ENCODE results near the gene NPR1.
"Not testable (repeated sequence)": the region's sequence is repeated elsewhere in the genome, so short reads cannot be mapped to it uniquely, and the experiment has no call there.

The NPR1 gene

GRCh38 chr1:153682730-153683129 lies 4.2 kb downstream of the NPR1 start:
- no peak for DNase-seq (ENCODE audit: low spot score)

GRCh38 chr1:153683854-153684253 lies 5.4 kb downstream of the NPR1 start:
- no peak for DNase-seq (ENCODE audit: low spot score)

- DNase-seq (ENCODE audit: low spot score) = no peak
These were observed 6.4 kb downstream of the NPR1 start for GRCh38 chr1:153684892-153685291.

- no peak for DNase-seq (ENCODE audit: low spot score)
These were observed 7.3 kb downstream of the NPR1 start for GRCh38 chr1:153685544-153686340.

- no peak for DNase-seq (ENCODE audit: low spot score)
These were observed 9.0 kb downstream of the NPR1 start for GRCh38 chr1:153687346-153688125.

- no peak for DNase-seq (ENCODE audit: low spot score)
These were observed 9.8 kb downstream of the NPR1 start for GRCh38 chr1:153688276-153688675.

- no peak for DNase-seq (ENCODE audit: low spot score)
These were observed 10.3 kb downstream of the NPR1 start for GRCh38 chr1:153688736-153689328.

GRCh38 chr1:153693466-153693865 lies 15.0 kb downstream of the NPR1 start:
- no peak for DNase-seq (ENCODE audit: low spot score)

- no peak for DNase-seq (ENCODE audit: low spot score)
These were observed 18.3 kb downstream of the NPR1 start for GRCh38 chr1:153696741-153697140.

- DNase-seq (ENCODE audit: low spot score) = peak; percentile 75
These were observed 18.9 kb downstream of the NPR1 start for GRCh38 chr1:153697191-153698019.

- DNase-seq (ENCODE audit: low spot score) = peak; percentile 50
These were observed 19.8 kb downstream of the NPR1 start for GRCh38 chr1:153698020-153698922.

- no peak for DNase-seq (ENCODE audit: low spot score)
These were observed 20.6 kb downstream of the NPR1 start for GRCh38 chr1:153698923-153699714.

GRCh38 chr1:153699768-153700167 lies 21.3 kb downstream of the NPR1 start:
- no peak for DNase-seq (ENCODE audit: low spot score)

GRCh38 chr1:153705484-153705883 lies 27.0 kb downstream of the NPR1 start:
- no peak for DNase-seq (ENCODE audit: low spot score)

GRCh38 chr1:153711026-153711425 lies 32.5 kb downstream of the NPR1 start:
- no peak for DNase-seq (ENCODE audit: low spot score)

- DNase-seq (ENCODE audit: low spot score) = not testable (repeated sequence)
These were observed 37.7 kb downstream of the NPR1 start for GRCh38 chr1:153716211-153716610.

GRCh38 chr1:153717330-153717729 lies 38.8 kb downstream of the NPR1 start:
- no peak for DNase-seq (ENCODE audit: low spot score)

- DNase-seq (ENCODE audit: low spot score) = no peak
These were observed 45.2 kb downstream of the NPR1 start for GRCh38 chr1:153723687-153724086.

GRCh38 chr1:153724634-153725033 lies 46.1 kb downstream of the NPR1 start:
- DNase-seq (ENCODE audit: low spot score) = not testable (repeated sequence)
